Upper lobe of left lung (tissue), 4 donors: ENCODE results near the gene RHBDL1.

Experiments used
- CTCF ChIP-seq, 6 experiments: fragments of 450-650 bp in 4 of 6; fragments of 200-600 bp in 2 of 6; sonication (generic) in 2 of 6; IDR thresholded peaks; one replicate each; pipeline ENCODE4 v1.5.1; 2016 to 2019; ENCODE audit warnings: antibody characterized with exemption in 6 of 6
- EP300 ChIP-seq, 4 donors: sonication (generic); formaldehyde crosslinking; IDR thresholded peaks; one replicate each; pipeline ENCODE4 v1.5.1; 2017; ENCODE audit warnings: antibody characterized with exemption in 4 of 4, control low read depth in 2 of 4
- POLR2A ChIP-seq, 4 donors: fragments of 450-650 bp; IDR thresholded peaks; one replicate each; pipeline ENCODE4 v1.5.1; 2016 to 2017; ENCODE audit warnings: antibody characterized with exemption in 4 of 4, mild to moderate bottlenecking in 2 of 4
- POLR2AphosphoS5 ChIP-seq, 2 donors: sonication (generic); formaldehyde crosslinking; IDR thresholded peaks; one replicate each; pipeline ENCODE4 v1.5.1; 2017; ENCODE audit warnings: antibody characterized with exemption in 2 of 2

DNA sequence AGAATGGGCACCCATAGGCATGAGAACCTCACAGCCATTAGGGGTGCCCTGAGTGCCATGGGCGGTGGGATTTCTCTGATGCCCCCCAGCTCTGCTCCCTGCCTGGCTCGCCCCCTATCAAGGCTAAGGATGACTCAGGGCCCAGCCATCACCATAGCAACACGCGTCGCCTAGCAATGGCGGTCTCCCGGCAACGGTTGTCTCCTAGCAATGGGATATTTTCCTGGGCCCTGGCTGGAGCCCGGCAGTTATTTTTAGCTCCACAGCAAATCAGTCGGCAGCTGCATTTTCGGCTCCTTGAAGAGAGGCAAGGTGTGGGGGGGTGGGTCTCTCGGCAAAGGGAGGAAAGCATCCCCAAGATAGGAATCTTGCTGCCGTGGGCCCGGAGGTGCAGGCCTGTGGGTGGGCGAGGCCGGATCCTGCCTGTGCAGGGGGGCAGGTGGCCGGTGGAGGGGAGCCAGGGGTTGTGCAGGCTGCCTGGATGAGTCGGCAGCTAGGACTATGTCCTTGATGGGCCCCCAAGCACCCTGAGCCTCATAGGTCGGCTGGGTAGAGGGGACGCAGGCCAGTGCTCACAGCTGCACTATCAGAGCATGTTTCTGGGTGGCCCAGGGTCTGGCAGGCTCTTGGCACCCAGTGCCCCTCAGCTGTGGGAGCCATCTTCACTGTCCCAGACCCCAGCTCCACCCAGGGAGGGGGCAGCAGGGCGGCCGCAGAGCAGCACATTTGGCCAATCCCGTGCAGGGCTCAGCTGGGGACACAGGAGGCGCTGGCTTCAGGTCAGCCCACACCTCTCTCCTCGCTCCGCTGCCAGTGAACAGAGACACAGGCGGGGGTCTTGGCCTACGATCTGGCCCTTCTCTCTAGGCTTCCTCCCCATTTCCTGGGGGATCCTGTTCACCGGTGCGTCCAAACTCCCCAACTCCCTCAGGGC is 34.4 kb downstream of the RHBDL1 start:
- TF ChIP-seq CTCF (IDR thresholded peaks at IDR 0.05) (no peak), POLR2AphosphoS5 (IDR thresholded peaks at IDR 0.05) (no peak), POLR2A (IDR thresholded peaks at IDR 0.05) (no peak), EP300 (IDR thresholded peaks at IDR 0.05) (no peak)
